Activated CD8-positive, alpha-beta memory T cell treated with anti-CD3 and anti-CD28 coated beads, Interleukin-2, amount 50 U/mL, for 1 hour (primary cell): Measurements from ENCODE around the gene PRICKLE2.

Experiments used
- DNase-seq: peaks from one replicate; pipeline ENCODE4 v3.0.0-alpha.2; 2020; ENCODE audit errors: extremely low read depth

The PRICKLE2 gene

GRCh38 chr3:64160000-64160695 is 65.1 kb downstream of the PRICKLE2 start:
- DNase-seq, result no peak

- DNase-seq, result no peak
Observed at GRCh38 chr3:64158334-64158733, 66.9 kb downstream of the PRICKLE2 start.

GRCh38 chr3:64157150-64158035 is 67.9 kb downstream of the PRICKLE2 start:
- no peak for DNase-seq

- DNase-seq, result no peak
Observed at GRCh38 chr3:64155328-64155727, 69.9 kb downstream of the PRICKLE2 start.

- DNase-seq, result no peak
Observed at GRCh38 chr3:64152676-64153466, 72.4 kb downstream of the PRICKLE2 start.

GRCh38 chr3:64152086-64152485 is 73.2 kb downstream of the PRICKLE2 start:
- DNase-seq, result no peak

- no peak for DNase-seq
Observed at GRCh38 chr3:64151342-64151871, 73.9 kb downstream of the PRICKLE2 start.

GRCh38 chr3:64150623-64151207 is 74.6 kb downstream of the PRICKLE2 start:
- no peak for DNase-seq

GRCh38 chr3:64149886-64150285 is 75.4 kb downstream of the PRICKLE2 start:
- no peak for DNase-seq

GRCh38 chr3:64148955-64149653 is 76.2 kb downstream of the PRICKLE2 start:
- no peak for DNase-seq

GRCh38 chr3:64147211-64147610 is 78.1 kb downstream of the PRICKLE2 start:
- no peak for DNase-seq

GRCh38 chr3:64145438-64145837 is 79.8 kb downstream of the PRICKLE2 start:
- DNase-seq, result no peak

GRCh38 chr3:64144241-64144900 is 80.9 kb downstream of the PRICKLE2 start:
- DNase-seq, result no peak

- DNase-seq, result no peak
Observed at GRCh38 chr3:64143409-64144130, 81.7 kb downstream of the PRICKLE2 start.

- no peak for DNase-seq
Observed at GRCh38 chr3:64141476-64141875, 83.8 kb downstream of the PRICKLE2 start.

- no peak for DNase-seq
Observed at GRCh38 chr3:64140651-64141050, 84.6 kb downstream of the PRICKLE2 start.

- DNase-seq, result no peak
Observed at GRCh38 chr3:64138656-64139375, 86.5 kb downstream of the PRICKLE2 start.

GRCh38 chr3:64138046-64138445 is 87.2 kb downstream of the PRICKLE2 start:
- DNase-seq, result no peak

GRCh38 chr3:64134882-64135281 is 90.4 kb downstream of the PRICKLE2 start:
- no peak for DNase-seq
